Gastrocnemius medialis (tissue), 4 donors: ENCODE measurements around the gene VWDE. TPM values are rescaled to one million over a fixed set of nuclear protein-coding genes. Genes with fewer than 3 reads are reported as not detected.

Experiments
- ATAC-seq, 2 donors: fragments of 150-250 bp; one replicate each; pipeline ENCODE4 v1.9.1; 2016
- DNase-seq, 2 donors: peaks; one replicate each; pipeline ENCODE4 v3.0.0-alpha.2; 2019
- H3K27ac ChIP-seq, 4 donors: fragments of 200-600 bp; sonication (generic); 1 replicate in 1 of 4; 2 replicates in 3 of 4; pipeline ENCODE4 v1.5.1; 2016 to 2018; ENCODE audit warnings: mild to moderate bottlenecking in 2 of 4, moderate library complexity in 1 of 4
- H3K27me3 ChIP-seq, 3 donors: fragments of 200-600 bp; sonication (generic) in 2 of 3; 1 replicate in 1 of 3; 2 replicates in 2 of 3; pipeline versions ENCODE4 v1.5.1 to v1.6.0; 2016 to 2019; ENCODE audit warnings: mild to moderate bottlenecking in 1 of 3, moderate library complexity in 1 of 3
- H3K36me3 ChIP-seq, 2 donors: fragments of 200-600 bp; sonication (generic) in 1 of 2; one replicate each; pipeline ENCODE4 v1.5.1; 2017 to 2018
- H3K4me1 ChIP-seq, 2 donors: fragments of 200-600 bp; sonication (generic) in 1 of 2; one replicate each; pipeline ENCODE4 v1.5.1; 2016 to 2017; ENCODE audit warnings: mild to moderate bottlenecking in 2 of 2
- H3K4me3 ChIP-seq, 4 donors: fragments of 200-600 bp; sonication (generic) in 3 of 4; 1 replicate in 1 of 4; 2 replicates in 3 of 4; pipeline ENCODE4 v1.5.1; 2016 to 2019; ENCODE audit warnings: mild to moderate bottlenecking in 2 of 4
- H3K9me3 ChIP-seq, 3 donors: fragments of 200-600 bp; sonication (generic) in 2 of 3; 1 replicate in 1 of 3; 2 replicates in 2 of 3; pipeline ENCODE4 v1.5.1; 2016 to 2019
- CTCF ChIP-seq, 5 experiments: fragments of 450-650 bp in 3 of 5; fragments of 200-600 bp in 2 of 5; sonication (generic) in 2 of 5; IDR thresholded peaks in 4 of 5; conservative IDR thresholded peaks in 1 of 5; 1 replicate in 4 of 5; 2 replicates in 1 of 5; pipeline ENCODE4 v1.5.1; 2016 to 2019; ENCODE audit warnings: antibody characterized with exemption in 5 of 5, mild to moderate bottlenecking in 3 of 5, moderate library complexity in 3 of 5
- POLR2A ChIP-seq, 2 donors: fragments of 450-650 bp; IDR thresholded peaks; one replicate each; pipeline ENCODE4 v1.6.1; 2017; ENCODE audit warnings: antibody characterized with exemption in 2 of 2, mild to moderate bottlenecking in 2 of 2, moderate library complexity in 2 of 2
- in situ Hi-C, 4 donors: fragments of 200-750 bp; cut with MboI; loops; one replicate each; pipeline versions ENCODE4 v1.15.0 to v1.8.0; 2017; ENCODE audit warnings: low sequenced_read_pairs in 4 of 4
- intact Hi-C: fragments of 100-400 bp; cut with DNase I; formaldehyde crosslinking; loops from one replicate; pipeline ENCODE4 v1.15.1; 2023; ENCODE audit warnings: low total_unique reads
- total RNA-seq, 4 donors: library from RNA; depleted of rRNA; stranded (reverse); fragments of >200 nt; gene quantifications; one replicate each; pipeline versions ENCODE4 v1.1.0 to v1.2.3, GENCODE V29; 2016

The VWDE gene
- total RNA-seq, 4 donors from 2014 or later: not detected

GRCh38 chr7:12327922-12328321, 75.7 kb downstream of the VWDE start:
- Histone ChIP-seq H3K4me1 (no peaks in the 10 kb centered on the region), H3K27ac (no peak overlapping the region), H3K9me3 (no peaks in the 10 kb centered on the region), H3K27me3 (no peaks in the 10 kb centered on the region), H3K4me3 (no peak overlapping the region), H3K36me3 (no peaks in the 10 kb centered on the region)
- ATAC-seq: no peak
- TF ChIP-seq CTCF (IDR thresholded peaks at IDR 0.05 in 4 of 5, conservative IDR thresholded peaks at IDR 0.05 in 1 of 5): no peak
- TF ChIP-seq POLR2A (IDR thresholded peaks at IDR 0.05): no peak
- intact Hi-C loops: no loop called here
- in situ Hi-C loops: loop anchor here in 2 of 4 donors (10.0 kb wide), 2 partner anchors 263 to 903 kb away; no protein-coding TSS in a partner anchor
- no peak for DNase-seq

- in situ Hi-C loops (loop anchor here in 2 of 4 donors (10.0 kb wide), 2 partner anchors 261 to 901 kb away; no protein-coding TSS in a partner anchor), intact Hi-C loops (no loop called here)
- ATAC-seq: no peak
- no peaks in the 10 kb centered on the region for H3K27me3 ChIP-seq
- H3K27ac ChIP-seq: no peak overlapping the region
- H3K4me1 ChIP-seq: no peaks in the 10 kb centered on the region
- DNase-seq: no peak
- no peaks in the 10 kb centered on the region for H3K9me3 ChIP-seq
- TF ChIP-seq CTCF (IDR thresholded peaks at IDR 0.05 in 4 of 5, conservative IDR thresholded peaks at IDR 0.05 in 1 of 5): no peak
- H3K36me3 ChIP-seq: no peaks in the 10 kb centered on the region
- H3K4me3 ChIP-seq: no peak overlapping the region
Observed at GRCh38 chr7:12325646-12326045, 78.0 kb downstream of the VWDE start.

GRCh38 chr7:12323415-12323814, 80.2 kb downstream of the VWDE start:
- H3K36me3 ChIP-seq: no peaks in the 10 kb centered on the region
- TF ChIP-seq POLR2A (IDR thresholded peaks at IDR 0.05) (no peak), CTCF (IDR thresholded peaks at IDR 0.05 in 4 of 5, conservative IDR thresholded peaks at IDR 0.05 in 1 of 5) (no peak)
- H3K4me1 ChIP-seq: no peaks in the 10 kb centered on the region
- in situ Hi-C loops: loop anchor here in 3 of 4 donors (10.0 to 25.0 kb wide), 4 partner anchors 259 to 899 kb away; no protein-coding TSS in a partner anchor
- DNase-seq (no peak), ATAC-seq (no peak)
- no peak overlapping the region for H3K27ac ChIP-seq
- H3K27me3 ChIP-seq: no peaks in the 10 kb centered on the region
- H3K4me3 ChIP-seq: no peak overlapping the region
- intact Hi-C loops: loop anchor here (2.0 to 5.0 kb wide), 2 partner anchors 256 to 895 kb away; no protein-coding TSS in a partner anchor
- H3K9me3 ChIP-seq: no peaks in the 10 kb centered on the region

GRCh38 chr7:12322903-12323300, 80.8 kb downstream of the VWDE start:
- in situ Hi-C loops (loop anchor here in 3 of 4 donors (10.0 to 25.0 kb wide), 4 partner anchors 258 to 898 kb away; no protein-coding TSS in a partner anchor), intact Hi-C loops (loop anchor here (2.0 to 5.0 kb wide), 2 partner anchors 256 to 894 kb away; no protein-coding TSS in a partner anchor)
- no peak for TF ChIP-seq CTCF (IDR thresholded peaks at IDR 0.05 in 4 of 5, conservative IDR thresholded peaks at IDR 0.05 in 1 of 5)
- TF ChIP-seq POLR2A (IDR thresholded peaks at IDR 0.05): no peak

More at GRCh38 chr7:12322903-12323300, 80.8 kb downstream of the VWDE start:
- Histone ChIP-seq H3K4me3 (no peak overlapping the region), H3K36me3 (no peaks in the 10 kb centered on the region), H3K9me3 (no peaks in the 10 kb centered on the region), H3K27me3 (no peaks in the 10 kb centered on the region), H3K27ac (no peak overlapping the region), H3K4me1 (no peaks in the 10 kb centered on the region)
- ATAC-seq (no peak), DNase-seq (no peak)
